Mononuclear cell (primary cell): ENCODE data around the gene WIF1. TPM values are rescaled to one million over a fixed set of nuclear protein-coding genes. Genes with fewer than 3 reads are reported as not detected.

Experiments
- H3K27me3 ChIP-seq: 2 replicates; pipeline ENCODE4 v1.6.0; 2011; ENCODE audit warnings: low read length, control low read depth; ENCODE audit not compliant: insufficient read depth
- H3K4me1 ChIP-seq: 2 replicates; pipeline ENCODE4 v1.5.1; 2011; ENCODE audit warnings: mild to moderate bottlenecking, low read length, control low read depth; ENCODE audit not compliant: insufficient read depth
- H3K4me3 ChIP-seq: 2 replicates; pipeline ENCODE4 v1.5.1; 2011; ENCODE audit warnings: mild to moderate bottlenecking, low read length, moderate library complexity
- H3K9me3 ChIP-seq: 2 replicates; pipeline ENCODE4 v1.5.1; 2011; ENCODE audit warnings: low read depth, mild to moderate bottlenecking, control low read depth, low read length
- total RNA-seq: library from RNA; depleted of rRNA; stranded (reverse); fragments of >200 nt; gene quantifications from one replicate; pipeline ENCODE4 v1.2.3, GENCODE V29; 2012

Gene WIF1
- total RNA-seq, 1 donor: not detected

- no peaks in the 10 kb centered on the region for H3K27me3 ChIP-seq
- no peaks in the 10 kb centered on the region for H3K9me3 ChIP-seq
- H3K4me3 ChIP-seq: no peak overlapping the region
- H3K4me1 ChIP-seq: peaks cover 5% of the 10 kb centered on the region
These were observed 18.3 kb upstream of the WIF1 start for GRCh38 chr12:65139389-65139788.

GRCh38 chr12:65133879-65134278 lies 12.8 kb upstream of the WIF1 start:
- Histone ChIP-seq H3K4me3 (no peak overlapping the region), H3K27me3 (peaks cover 14% of the 10 kb centered on the region), H3K9me3 (no peaks in the 10 kb centered on the region), H3K4me1 (no peaks in the 10 kb centered on the region)

GRCh38 chr12:65126482-65126881 lies 5.4 kb upstream of the WIF1 start:
- H3K4me1 ChIP-seq: peaks cover 6% of the 10 kb centered on the region
- no peaks in the 10 kb centered on the region for H3K9me3 ChIP-seq
- no peak overlapping the region for H3K4me3 ChIP-seq
- peaks cover 57% of the 10 kb centered on the region for H3K27me3 ChIP-seq

GRCh38 chr12:65125975-65126374 lies 4.9 kb upstream of the WIF1 start:
- H3K9me3 ChIP-seq: no peaks in the 10 kb centered on the region
- no peak overlapping the region for H3K4me3 ChIP-seq
- peaks cover 58% of the 10 kb centered on the region for H3K27me3 ChIP-seq
- H3K4me1 ChIP-seq: peaks cover 11% of the 10 kb centered on the region

GRCh38 chr12:65125247-65125646 lies 4.1 kb upstream of the WIF1 start:
- Histone ChIP-seq H3K9me3 (no peaks in the 10 kb centered on the region), H3K27me3 (peaks cover 61% of the 10 kb centered on the region), H3K4me1 (peaks cover 14% of the 10 kb centered on the region), H3K4me3 (no peak overlapping the region)

- H3K4me3 ChIP-seq: no peak overlapping the region
- peaks cover 14% of the 10 kb centered on the region for H3K4me1 ChIP-seq
- no peaks in the 10 kb centered on the region for H3K9me3 ChIP-seq
- H3K27me3 ChIP-seq: peaks cover 71% of the 10 kb centered on the region
These were observed 2.4 kb upstream of the WIF1 start for GRCh38 chr12:65123435-65124063.

GRCh38 chr12:65122703-65123102 lies 1.6 kb upstream of the WIF1 start:
- H3K9me3 ChIP-seq: no peaks in the 10 kb centered on the region
- H3K4me1 ChIP-seq: peaks cover 14% of the 10 kb centered on the region
- H3K27me3 ChIP-seq: peaks cover 75% of the 10 kb centered on the region
- no peak overlapping the region for H3K4me3 ChIP-seq

- Histone ChIP-seq H3K27me3 (peaks cover 78% of the 10 kb centered on the region), H3K9me3 (no peaks in the 10 kb centered on the region), H3K4me3 (no peak overlapping the region), H3K4me1 (peaks cover 14% of the 10 kb centered on the region)
These were observed 908 bp upstream of the WIF1 start for GRCh38 chr12:65121956-65122469.

GRCh38 chr12:65119063-65119462 lies 2.0 kb downstream of the WIF1 start:
- H3K27me3 ChIP-seq: peaks cover 79% of the 10 kb centered on the region
- no peaks in the 10 kb centered on the region for H3K9me3 ChIP-seq
- peaks cover 9% of the 10 kb centered on the region for H3K4me1 ChIP-seq
- no peak overlapping the region for H3K4me3 ChIP-seq

GRCh38 chr12:65113621-65114035 lies 7.5 kb downstream of the WIF1 start:
- Histone ChIP-seq H3K9me3 (no peaks in the 10 kb centered on the region), H3K4me1 (no peaks in the 10 kb centered on the region), H3K27me3 (peaks cover 47% of the 10 kb centered on the region), H3K4me3 (no peak overlapping the region)

- Histone ChIP-seq H3K9me3 (no peaks in the 10 kb centered on the region), H3K27me3 (peaks cover 5% of the 10 kb centered on the region), H3K4me1 (no peaks in the 10 kb centered on the region), H3K4me3 (no peak overlapping the region)
These were observed 14.2 kb downstream of the WIF1 start for GRCh38 chr12:65106948-65107347.

GRCh38 chr12:65100140-65100539 lies 21.0 kb downstream of the WIF1 start:
- H3K4me1 ChIP-seq: no peaks in the 10 kb centered on the region
- peaks cover 22% of the 10 kb centered on the region for H3K27me3 ChIP-seq
- H3K9me3 ChIP-seq: no peaks in the 10 kb centered on the region
- H3K4me3 ChIP-seq: no peak overlapping the region

GRCh38 chr12:65099182-65099581 lies 21.9 kb downstream of the WIF1 start:
- no peak overlapping the region for H3K4me3 ChIP-seq
- H3K27me3 ChIP-seq: peaks cover 22% of the 10 kb centered on the region
- H3K4me1 ChIP-seq: no peaks in the 10 kb centered on the region
- H3K9me3 ChIP-seq: no peaks in the 10 kb centered on the region

GRCh38 chr12:65098364-65098763 lies 22.7 kb downstream of the WIF1 start:
- Histone ChIP-seq H3K27me3 (peaks cover 23% of the 10 kb centered on the region), H3K4me1 (no peaks in the 10 kb centered on the region), H3K9me3 (no peaks in the 10 kb centered on the region), H3K4me3 (no peak overlapping the region)

- H3K4me3 ChIP-seq: no peak overlapping the region
- H3K9me3 ChIP-seq: no peaks in the 10 kb centered on the region
- H3K27me3 ChIP-seq: peaks cover 29% of the 10 kb centered on the region
- H3K4me1 ChIP-seq: no peaks in the 10 kb centered on the region
These were observed 26.4 kb downstream of the WIF1 start for GRCh38 chr12:65094722-65095121.

GRCh38 chr12:65093606-65094005 lies 27.5 kb downstream of the WIF1 start:
- H3K4me3 ChIP-seq: no peak overlapping the region
- no peaks in the 10 kb centered on the region for H3K4me1 ChIP-seq
- no peaks in the 10 kb centered on the region for H3K9me3 ChIP-seq
- peaks cover 31% of the 10 kb centered on the region for H3K27me3 ChIP-seq
